KG1 (cell line): ENCODE results near the gene CAPN13.
A peak's percentile ranks its signal among the peaks of the same experiment; 100 is the strongest.

Experiments used
- DNase-seq: peaks from one replicate; lab custom pipeline; 2025; lab: John Stamatoyannopoulos, UW

CAPN13 gene

DNA sequence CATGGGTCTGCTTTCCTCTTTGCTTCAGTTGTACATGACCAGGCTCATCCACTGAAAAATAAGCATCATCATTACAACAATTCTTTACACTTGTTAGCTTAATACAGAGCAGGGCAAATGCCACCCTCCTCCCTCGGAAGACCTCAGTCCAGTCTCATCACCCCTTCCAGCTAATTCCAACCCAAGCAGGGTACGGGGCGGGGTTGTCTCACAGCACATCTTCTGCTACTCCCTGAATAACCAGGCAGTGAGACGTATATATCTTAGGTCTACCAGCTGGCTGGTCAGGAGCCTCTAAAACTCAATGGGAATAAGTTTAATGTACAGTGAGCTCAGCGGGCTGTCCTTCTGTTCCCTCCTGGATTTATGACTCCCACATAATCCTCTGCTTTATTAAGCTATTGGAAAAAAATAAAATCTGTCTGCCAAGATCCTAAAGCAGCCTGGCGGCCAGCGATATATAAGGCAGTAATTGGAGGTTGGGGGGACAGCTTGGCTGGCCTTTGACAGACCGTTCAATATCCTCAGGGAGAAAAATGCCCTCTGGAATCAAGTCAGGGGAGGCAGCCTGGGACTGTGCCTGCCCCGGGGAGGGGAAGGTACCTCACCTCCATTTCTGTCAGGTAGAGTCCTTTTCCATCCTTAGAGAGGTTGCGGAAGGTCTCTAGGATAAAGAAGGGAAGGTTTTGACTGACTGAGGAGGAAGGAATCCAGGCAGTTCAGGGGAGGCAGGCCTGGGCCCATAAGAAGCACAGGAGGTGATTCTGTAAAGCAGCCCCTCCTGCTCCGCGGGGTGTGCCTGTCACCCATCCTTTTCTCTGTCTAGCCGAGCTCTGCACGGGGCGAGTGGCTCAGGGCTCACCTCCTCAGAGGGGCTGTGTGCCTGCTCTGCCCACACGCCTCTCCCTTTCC is 76.3 kb downstream of the CAPN13 start:
- DNase-seq = no peak

GRCh38 chr2:30729031-30729430 is 78.2 kb downstream of the CAPN13 start:
- no peak for DNase-seq

GRCh38 chr2:30722936-30723725 is 84.1 kb downstream of the CAPN13 start:
- no peak for DNase-seq

- DNase-seq = no peak
Measured at GRCh38 chr2:30721668-30722647, 85.3 kb downstream of the CAPN13 start.

DNA sequence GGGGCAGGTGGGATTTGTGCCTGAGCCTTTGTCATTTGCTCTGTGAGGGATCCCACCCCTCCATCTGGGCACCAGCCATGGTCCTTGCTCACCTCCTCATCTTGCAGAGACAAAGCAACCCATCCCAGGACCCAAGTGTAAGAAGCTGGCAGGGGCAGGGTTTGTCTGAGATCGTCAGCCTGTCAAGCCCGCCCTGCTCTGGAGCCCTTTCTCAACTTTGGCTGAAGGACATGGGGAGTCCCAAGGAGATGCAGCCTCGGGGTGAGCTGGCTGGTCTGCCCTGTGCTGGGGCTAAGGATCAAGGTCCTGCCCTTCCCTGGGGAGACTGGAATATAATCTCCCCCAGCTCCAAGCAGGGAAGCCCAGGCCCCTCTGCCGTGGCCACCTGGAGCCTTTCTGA is 86.0 kb downstream of the CAPN13 start:
- DNase-seq = no peak

- DNase-seq = no peak
Measured at GRCh38 chr2:30717081-30717650, 90.1 kb downstream of the CAPN13 start.

GRCh38 chr2:30716123-30716900 is 90.9 kb downstream of the CAPN13 start:
- DNase-seq = no peak

GRCh38 chr2:30714811-30715709 is 92.2 kb downstream of the CAPN13 start:
- DNase-seq = no peak

DNA sequence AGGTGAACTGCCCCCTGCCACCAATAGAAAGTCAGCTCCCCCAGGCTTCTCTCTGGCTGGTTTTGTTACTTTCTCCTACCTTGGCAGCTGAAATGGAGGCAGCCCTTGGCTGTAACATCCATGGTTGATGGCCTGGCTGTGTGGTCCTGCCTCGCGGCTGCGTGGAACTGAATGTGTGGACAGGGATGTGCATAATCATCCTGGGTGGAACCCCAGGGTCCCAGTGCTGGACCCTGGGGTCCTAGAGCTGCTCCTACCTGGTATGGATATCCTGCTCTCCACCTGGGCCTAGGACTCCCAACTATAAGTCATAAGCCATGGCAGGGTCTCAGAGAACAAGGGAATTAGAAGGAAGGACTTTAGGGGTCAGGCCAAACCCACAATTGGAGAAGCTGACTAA is 93.5 kb downstream of the CAPN13 start:
- DNase-seq = no peak

- DNase-seq = peak; percentile 74
Measured at GRCh38 chr2:30711646-30712085, 95.6 kb downstream of the CAPN13 start.

DNA sequence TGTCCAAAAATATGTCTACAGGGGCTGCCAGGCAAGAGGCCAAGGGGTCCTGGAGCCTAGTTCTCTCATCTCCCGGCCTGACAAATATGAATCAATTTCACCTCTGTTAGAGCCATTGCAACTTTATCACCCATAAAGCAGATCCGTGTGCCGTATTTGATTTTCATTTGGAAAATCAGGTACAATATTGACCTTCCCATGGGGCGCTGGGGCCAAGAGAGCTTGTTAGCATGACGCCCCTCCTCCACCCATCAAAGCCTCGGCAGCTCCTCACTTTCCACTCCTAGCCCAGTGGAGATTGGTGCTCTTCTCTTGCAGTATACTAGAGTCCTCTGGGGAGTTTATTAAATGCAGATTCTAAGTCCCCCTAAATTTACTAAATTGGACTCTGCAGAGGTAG is 96.8 kb downstream of the CAPN13 start:
- no peak for DNase-seq

- no peak for DNase-seq
Measured at GRCh38 chr2:30710016-30710415, 97.2 kb downstream of the CAPN13 start.

- no peak for DNase-seq
Measured at GRCh38 chr2:30709516-30709915, 97.7 kb downstream of the CAPN13 start.

- DNase-seq = no peak
Measured at GRCh38 chr2:30708491-30709290, 98.6 kb downstream of the CAPN13 start.

DNA sequence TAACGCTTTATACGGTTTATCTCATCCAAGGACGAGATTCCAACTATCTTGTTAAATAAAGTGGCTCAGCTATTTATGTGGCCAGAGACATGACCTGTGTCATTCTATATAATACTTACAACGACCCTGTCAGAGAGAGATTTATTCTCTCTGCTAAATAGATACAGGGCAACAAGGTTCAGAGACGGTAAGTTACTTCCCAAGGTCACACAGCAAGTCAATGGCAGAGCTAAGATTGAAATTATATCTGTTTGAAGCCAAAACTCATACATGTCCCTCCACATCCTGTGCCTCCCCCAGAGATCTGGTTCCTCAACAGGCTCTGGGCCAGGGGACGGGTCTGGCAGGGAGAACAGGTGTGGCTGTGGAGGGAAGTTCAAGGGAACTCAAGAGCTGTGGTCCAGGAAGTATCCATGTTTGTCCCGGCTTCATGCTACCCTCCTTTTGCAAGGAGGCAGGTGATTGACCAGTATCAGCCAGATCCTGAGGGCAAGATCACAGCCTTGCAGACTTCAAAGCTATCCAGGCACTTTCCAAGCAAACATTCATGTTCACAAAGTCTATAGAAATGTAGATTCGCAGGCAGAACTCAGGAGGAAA is 99.8 kb downstream of the CAPN13 start:
- no peak for DNase-seq

DNA sequence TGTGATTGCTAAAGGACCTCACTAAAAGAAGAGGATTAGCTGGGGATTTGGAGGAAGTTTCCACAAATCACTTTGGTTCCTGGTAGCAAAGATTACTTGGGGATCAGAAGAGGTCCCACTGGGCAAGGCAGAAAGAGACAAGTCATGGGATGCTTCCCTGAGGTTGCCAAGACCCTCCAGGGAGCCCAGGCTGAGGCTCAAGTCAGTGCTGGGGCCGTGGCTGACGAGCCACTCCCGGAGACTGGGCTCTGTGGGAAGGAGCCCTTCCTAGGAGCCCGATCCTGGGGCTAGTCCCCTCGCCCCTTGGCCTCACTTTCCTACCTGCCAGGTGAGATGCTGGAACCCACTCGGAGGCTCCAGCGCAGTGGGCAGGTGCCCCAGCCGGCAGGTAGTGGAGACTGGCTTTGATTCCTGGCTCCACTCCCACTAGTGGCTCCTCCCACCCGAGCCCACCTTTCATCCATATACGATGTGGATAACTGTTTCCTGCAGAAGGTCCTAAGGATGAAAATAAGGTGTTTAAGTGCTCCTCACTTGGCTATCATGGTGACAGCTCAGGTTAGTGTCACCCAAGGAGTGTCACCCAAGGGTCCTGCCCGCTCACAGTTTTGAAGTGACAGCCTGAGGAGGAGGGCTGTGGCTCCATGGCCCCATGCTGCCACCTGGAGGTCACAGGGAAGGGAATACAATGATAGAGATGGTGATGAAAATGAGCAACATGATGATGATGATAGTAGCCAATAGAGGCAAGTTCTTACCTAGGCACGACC is 100.5 kb downstream of the CAPN13 start:
- peak; percentile 32 for DNase-seq

- no peak for DNase-seq
Measured at GRCh38 chr2:30705711-30706533, 101.3 kb downstream of the CAPN13 start.
